IMR-90 (cell line): ENCODE results near the gene NUDT11. TPM values are rescaled to one million over a fixed set of nuclear protein-coding genes. Genes with fewer than 3 reads are reported as not detected.
A peak's percentile ranks its signal among the peaks of the same experiment; 100 is the strongest.

ENCODE experiments used
- ATAC-seq: fragments of 200-7000 bp; cut with Tn5 transposase; 2 replicates; pipeline ENCODE4 v1.9.1; 2020; ENCODE audit warnings: low read depth, mild to moderate bottlenecking, moderate library complexity
- Bru-seq: library from RNA; stranded (reverse); fragments of 400-500 nt; gene quantifications from one replicate; lab custom pipeline; 2021; lab: Mats Ljungman, UMichigan
- BruChase-seq, 2 experiments: library from RNA; stranded (reverse); fragments of 400-500 nt; gene quantifications; one replicate each; lab custom pipeline; 2021; lab: Mats Ljungman, UMichigan
- BruUV-seq: library from RNA; stranded (reverse); fragments of 400-500 nt; replicated peaks from 2 replicates; lab custom pipeline; 2021; lab: Mats Ljungman, UMichigan
- CTCF ChIA-PET: fragments of 300-600 bp; formaldehyde crosslinking; extraction: SDS; loops from one replicate; lab custom pipeline; 2021; ENCODE audit warnings: antibody characterized with exemption; lab: Yijun Ruan, JAX
- POLR2A ChIA-PET: fragments of 300-600 bp; sonication (Branson Sonifier 250); formaldehyde crosslinking; loops from one replicate; lab custom pipeline; 2022; ENCODE audit warnings: antibody characterized with exemption; ENCODE audit not compliant: unreplicated experiment; lab: Charles Lee
- DNase-seq: peaks from one replicate; pipeline ENCODE4 v3.0.0; 2013
- H2AFZ ChIP-seq: replicated peaks from 2 replicates; pipeline ENCODE3; 2013; ENCODE audit warnings: low read length, mild to moderate bottlenecking; ENCODE audit not compliant: poor library complexity
- H2AK5ac ChIP-seq: 2 replicates; pipeline ENCODE4 v1.6.1; 2013; ENCODE audit warnings: low read depth, low read length, inconsistent platforms
- H2AK9ac ChIP-seq: replicated peaks from 2 replicates; pipeline ENCODE3; 2013; ENCODE audit warnings: mild to moderate bottlenecking, low read depth, low read length, moderate library complexity; ENCODE audit not compliant: poor library complexity
- H2BK120ac ChIP-seq: 2 replicates; pipeline ENCODE4 v1.6.1; 2013; ENCODE audit warnings: low read depth, low read length, inconsistent platforms
- H2BK15ac ChIP-seq: 3 replicates; pipeline ENCODE4 v1.6.1; 2013; ENCODE audit warnings: low read depth, low read length, inconsistent platforms
- H2BK20ac ChIP-seq: 2 replicates; pipeline ENCODE4 v1.6.1; 2013; ENCODE audit warnings: low read depth, mild to moderate bottlenecking, inconsistent platforms, low read length, moderate library complexity
- H2BK5ac ChIP-seq: 2 replicates; pipeline ENCODE4 v1.6.1; 2013; ENCODE audit warnings: mild to moderate bottlenecking, low read depth, low read length, inconsistent platforms; ENCODE audit not compliant: poor library complexity, severe bottlenecking
- H3K14ac ChIP-seq: replicated peaks from 2 replicates; pipeline ENCODE4 v1.6.1; 2013; ENCODE audit warnings: low read depth, low read length, inconsistent platforms
- H3K18ac ChIP-seq: 2 replicates; pipeline ENCODE4 v1.6.1; 2013; ENCODE audit warnings: low read depth, low read length, control low read depth
- H3K23ac ChIP-seq: 2 replicates; pipeline ENCODE4 v1.6.1; 2013; ENCODE audit warnings: low read depth, low read length, inconsistent platforms
- H3K27ac ChIP-seq: 2 replicates; pipeline ENCODE4 v1.5.1; 2013; ENCODE audit warnings: mild to moderate bottlenecking, control low read depth, low read length; ENCODE audit not compliant: insufficient read depth
- H3K27me3 ChIP-seq: 2 replicates; pipeline ENCODE4 v1.6.1; 2013; ENCODE audit warnings: low read length; ENCODE audit not compliant: control insufficient read depth, insufficient read depth
- H3K36me3 ChIP-seq: 2 replicates; pipeline ENCODE4 v1.6.1; 2013; ENCODE audit warnings: low read length, mixed read lengths; ENCODE audit not compliant: control insufficient read depth, insufficient read depth
- H3K4ac ChIP-seq: 2 replicates; pipeline ENCODE4 v1.6.1; 2013; ENCODE audit warnings: low read depth, low read length, inconsistent platforms
- H3K4me1 ChIP-seq: 2 replicates; pipeline ENCODE4 v1.6.1; 2013; ENCODE audit warnings: low read length, mixed read lengths; ENCODE audit not compliant: control insufficient read depth, insufficient read depth
- H3K4me2 ChIP-seq: 2 replicates; pipeline ENCODE4 v1.6.1; 2013; ENCODE audit warnings: low read depth, mild to moderate bottlenecking, control low read depth, low read length, moderate library complexity
- H3K4me3 ChIP-seq: 2 replicates; pipeline ENCODE4 v1.5.1; 2013; ENCODE audit warnings: low read depth, mild to moderate bottlenecking, control low read depth, low read length, moderate library complexity; ENCODE audit not compliant: insufficient read depth
- H3K56ac ChIP-seq: 2 replicates; pipeline ENCODE4 v1.6.1; 2013; ENCODE audit warnings: low read length, inconsistent platforms; ENCODE audit not compliant: insufficient read depth; ENCODE audit errors: extremely low read depth
- H3K79me1 ChIP-seq, 2 experiments: 2 replicates each; pipeline ENCODE4 v1.6.1; 2013; ENCODE audit warnings: low read length in 2 of 2, inconsistent platforms in 1 of 2, low read depth in 1 of 2
- H3K9ac ChIP-seq: 2 replicates; pipeline ENCODE4 v1.6.1; 2013; ENCODE audit warnings: low read depth, low read length, control low read depth
- H3K9me1 ChIP-seq: 2 replicates; pipeline ENCODE4 v1.6.1; 2013; ENCODE audit warnings: low read length, inconsistent platforms; ENCODE audit not compliant: insufficient read depth
- H3K9me3 ChIP-seq: 2 replicates; pipeline ENCODE4 v1.6.1; 2013; ENCODE audit warnings: low read length; ENCODE audit not compliant: control insufficient read depth, insufficient read depth
- H4K20me1 ChIP-seq: 2 replicates; pipeline ENCODE4 v1.6.1; 2013; ENCODE audit warnings: low read length, inconsistent platforms; ENCODE audit not compliant: insufficient read depth
- H4K5ac ChIP-seq: 2 replicates; pipeline ENCODE4 v1.6.1; 2013; ENCODE audit warnings: mild to moderate bottlenecking, low read depth, low read length, control low read depth
- H4K8ac ChIP-seq, 2 experiments: 2 replicates each; pipeline ENCODE4 v1.6.1; 2013; ENCODE audit warnings: low read depth in 2 of 2, low read length in 2 of 2, control low read depth in 1 of 2, inconsistent platforms in 1 of 2
- H4K91ac ChIP-seq: 2 replicates; pipeline ENCODE4 v1.6.1; 2013; ENCODE audit warnings: low read depth, low read length, inconsistent platforms; ENCODE audit not compliant: insufficient read depth
- BHLHE40 ChIP-seq: fragments of 150-350 bp; IDR thresholded peaks from 2 replicates; pipeline ENCODE4 v1.6.1; 2016; ENCODE audit warnings: mild to moderate bottlenecking, low read depth, low read length
- FOS ChIP-seq: fragments of 150-350 bp; IDR thresholded peaks from 2 replicates; pipeline ENCODE4 v1.6.1; 2016; ENCODE audit warnings: low read depth, low read length
- USF2 ChIP-seq: fragments of 150-350 bp; IDR thresholded peaks from 2 replicates; pipeline ENCODE4 v1.6.1; 2017; ENCODE audit warnings: mild to moderate bottlenecking, antibody characterized with exemption, low read length, low read depth
- WGBS, 2 experiments: methylation state at CpG; one replicate each; pipeline versions ENCODE4 v1.1.5 to v1.1.7; 2013; ENCODE audit warnings: missing lambda C conversion rate in 2 of 2; ENCODE audit not compliant: insufficient read length in 1 of 2; ENCODE audit errors: extremely low coverage in 2 of 2; 5-methylcytosine and 5-hydroxymethylcytosine counted together
- dilution Hi-C: fragments of 300-500 bp; cut with HindIII; formaldehyde crosslinking; loops from one replicate; pipeline ENCODE4 v1.14.3; 2018; ENCODE audit warnings: low sequenced_read_pairs; ENCODE audit not compliant: unreplicated experiment
- in situ Hi-C: fragments of 300-500 bp; cut with MboI; formaldehyde crosslinking; loops from 3 replicates; pipeline ENCODE4 v1.14.3; 2019; ENCODE audit warnings: low sequenced_read_pairs, inconsistent platforms, mixed read lengths
- intact Hi-C: fragments of 100-400 bp; cut with micrococcal nuclease; formaldehyde crosslinking; loops from 2 replicates; pipeline ENCODE4 v1.10.0; 2022
- long read RNA-seq: library from polyadenylated mRNA; unstranded; transcript quantifications from one replicate; pipeline ENCODE4 v2.0.0, GENCODE V29; 2021; ENCODE audit not compliant: unreplicated experiment
- polyA plus RNA-seq, 3 experiments: library from polyadenylated mRNA; depleted of rRNA; stranded (reverse); fragments of >200 nt; gene quantifications; 2 replicates each; pipeline ENCODE4 v1.2.3, GENCODE V29; 2012; ENCODE audit warnings: low replicate concordance in 1 of 3
- total RNA-seq: library from RNA; depleted of rRNA; stranded (reverse); fragments of >200 nt; gene quantifications from 2 replicates; pipeline ENCODE4 v1.2.3, GENCODE V29; 2012; rRNA removed

The NUDT11 gene
- total RNA-seq, result 13.8 and 19.2 TPM in 2 replicates
- polyA plus RNA-seq (2012; rRNA removed), result 10.6 and 12.6 TPM in 2 replicates
- polyA plus RNA-seq (2012; cell fraction: cytosol; rRNA removed), result 5.6 and 10.5 TPM in 2 replicates
- 2.4 and 11.2 TPM in 2 replicates for polyA plus RNA-seq (2012; cell fraction: nucleus; rRNA removed; ENCODE audit: low replicate concordance)
- percentile 57 among the genes with signal in this experiment for Bru-seq, nascent RNA
- BruChase-seq, experiment 1, labeled RNA remaining after a 6-hour chase, result percentile 73 among the genes with signal in this experiment
- BruChase-seq, experiment 2, labeled RNA remaining after a 2-hour chase, result percentile 64 among the genes with signal in this experiment
- long read RNA-seq, transcript NUDT11-201 (2 exons, 2,385 nt), result major isoform, 45 of 47 reads
- long read RNA-seq, partial matches to known transcripts, result 0 of 47 reads
- long read RNA-seq, other reads (novel, unspliced or antisense), result 2 of 47 reads

GRCh38 chrX:51496501-51497291, at the start of gene NUDT11:
TSS of gene NUDT11 (minus strand) at chrX:51496592. CDS start at chrX:51496444, 148 bp downstream.
- TF ChIP-seq USF2 (peak; percentile 31; the same call in 1 of the 2 replicates), FOS (no peak), BHLHE40 (0 out of 2 replicates have a peak, but pooled peaks have one; percentile 8)
- dilution Hi-C loops (no loop called here), in situ Hi-C loops (no loop called here), intact Hi-C loops (loop anchor here (2.0 kb wide), 1 partner anchor 72 kb away; no protein-coding TSS in a partner anchor)
- POLR2A ChIA-PET, result no interaction called here
- H3K9ac ChIP-seq, result peak within 1 kb of the TSS; percentile 86
- peak; percentile 97 for ATAC-seq
- CTCF ChIA-PET, result no interaction called here
- no peaks in the 10 kb centered on the region for H4K20me1 ChIP-seq
- no peak within 1 kb of the TSS for H4K91ac ChIP-seq
- H4K8ac ChIP-seq, result no peak within 1 kb of the TSS
- H2AK5ac ChIP-seq, result no peak within 1 kb of the TSS
- H3K14ac ChIP-seq, result no peak within 1 kb of the TSS
- H3K27me3 ChIP-seq, result peaks cover 3% of the 10 kb centered on the region; the same call in 1 of the 2 replicates
- no peak within 1 kb of the TSS for H3K56ac ChIP-seq
- no peak within 1 kb of the TSS for H2BK20ac ChIP-seq
- peak within 1 kb of the TSS; percentile 43 for H2BK5ac ChIP-seq
- H3K27ac ChIP-seq, result peak within 1 kb of the TSS; percentile 83
- H3K23ac ChIP-seq, result no peak within 1 kb of the TSS
- 0 out of 2 replicates have a peak, but pooled peaks cover 2% of the 10 kb centered on the region for H3K9me3 ChIP-seq
- no peak within 1 kb of the TSS for H2BK15ac ChIP-seq
- H3K4me2 ChIP-seq, result peak within 1 kb of the TSS; percentile 86
- H3K4me3 ChIP-seq, result peak within 1 kb of the TSS; percentile 79
- no peak within 1 kb of the TSS; the same call in 1 of the 2 replicates for H4K5ac ChIP-seq
- no peaks in the 10 kb centered on the region for H3K4me1 ChIP-seq
- WGBS, 2 experiments, result 31% methylated on average over 54 of the region's 96 CpGs; no CpG with 5 or more reads in 1 of the 2 experiments
- H3K36me3 ChIP-seq, result no peaks in the 10 kb centered on the region
- no peaks in the 10 kb centered on the region for H3K79me1 ChIP-seq
- no TSS peak for BruUV-seq
- peak; percentile 72 for DNase-seq
- H3K18ac ChIP-seq, result peak within 1 kb of the TSS; percentile 36
- H3K9me1 ChIP-seq, result no peaks in the 10 kb centered on the region
- no peak within 1 kb of the TSS for H3K4ac ChIP-seq
- H2AK9ac ChIP-seq, result no peak within 1 kb of the TSS
- peak within 1 kb of the TSS; percentile 60; the same call in 1 of the 2 replicates for H2BK120ac ChIP-seq
- peak within 1 kb of the TSS; percentile 86 for H2AFZ ChIP-seq
